ENCODE results near the gene FAM13C. TPM values are rescaled to one million over a fixed set of nuclear protein-coding genes. Genes with fewer than 3 reads are reported as not detected.

The FAM13C gene
- total and polyA plus RNA-seq, 8 donors, result 1.1 to 3.4 (median 2.2) TPM

DNA sequence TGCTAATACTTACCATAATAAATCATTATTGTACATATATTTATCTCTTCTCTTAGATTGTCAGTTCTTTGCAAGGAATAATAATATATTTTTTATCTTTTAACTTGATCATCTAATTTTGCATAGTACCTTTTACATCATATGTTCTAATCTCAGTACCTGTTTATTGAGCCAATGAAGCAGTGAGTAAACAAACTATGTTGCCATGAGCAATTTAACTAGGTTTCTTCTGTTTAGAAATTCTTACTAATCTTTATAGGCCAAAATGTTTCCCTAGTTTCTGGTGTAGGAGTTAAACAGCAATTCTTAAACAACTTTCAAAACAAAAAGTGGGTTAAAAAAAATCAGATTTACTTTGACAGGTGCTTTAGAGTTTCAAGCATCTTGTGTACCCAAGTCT, 124.6 kb downstream of the FAM13C start:
- DNase-seq (no peak), ATAC-seq (no peak), FAIRE-seq (peak; percentile 9)
- Histone ChIP-seq H3K36me3 (no peaks in the 10 kb centered on the region), H3K4me1 (no peaks in the 10 kb centered on the region), H3K9me3 (no peaks in the 10 kb centered on the region), H3K27me3 (no peaks in the 10 kb centered on the region), H3K4me3 (no peak overlapping the region), H3K27ac (no peak overlapping the region)
- intact Hi-C loops (cut with DNase I), result no loop called here
- TF ChIP-seq CTCF (IDR thresholded peaks at IDR 0.05), result no peak

GRCh38 chr10:59236064-59236697, 126.2 kb downstream of the FAM13C start:
- Histone ChIP-seq H3K27ac (no peak overlapping the region), H3K4me3 (no peak overlapping the region), H3K36me3 (no peaks in the 10 kb centered on the region), H3K9me3 (no peaks in the 10 kb centered on the region), H3K4me1 (no peaks in the 10 kb centered on the region), H3K27me3 (no peaks in the 10 kb centered on the region)
- TF ChIP-seq CTCF (IDR thresholded peaks at IDR 0.05), result no peak
- ATAC-seq (no peak), DNase-seq (no peak), FAIRE-seq (no peak)
- WGBS, 2 donors, result 84 to 90% methylated on average over 4 of the region's 4 CpGs
- intact Hi-C loops (cut with DNase I), result no loop called here

DNA sequence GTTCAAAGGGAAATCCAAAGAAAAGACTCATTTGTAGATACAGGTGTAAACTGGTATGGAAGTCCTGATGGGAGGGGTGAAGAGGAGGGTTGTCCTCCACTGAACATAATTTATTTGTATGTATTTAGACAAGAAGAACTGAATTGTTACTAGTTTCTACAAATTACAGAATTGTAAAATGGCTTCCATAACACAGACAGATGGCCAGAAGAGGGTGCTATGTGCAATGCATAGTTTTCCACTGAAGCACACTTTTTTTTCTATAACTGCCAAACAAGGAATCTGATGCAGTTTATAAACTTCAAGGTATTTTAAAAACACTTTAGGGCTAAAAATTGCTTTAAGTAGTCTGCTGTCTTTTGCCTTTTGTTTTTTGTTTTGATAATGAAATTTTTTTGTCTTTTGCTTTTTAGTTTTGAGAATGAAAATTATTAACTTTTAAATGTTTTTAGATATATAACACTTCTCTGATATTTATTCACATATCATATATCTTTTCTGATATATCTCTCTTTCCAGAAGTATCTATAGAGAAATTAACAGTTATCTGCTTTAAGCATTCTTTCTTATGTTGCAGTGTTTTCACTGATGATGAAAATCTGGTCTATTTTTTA, 127.4 kb downstream of the FAM13C start:
- Histone ChIP-seq H3K36me3 (no peaks in the 10 kb centered on the region), H3K9me3 (no peaks in the 10 kb centered on the region), H3K27ac (no peak overlapping the region), H3K4me3 (no peak overlapping the region), H3K4me1 (no peaks in the 10 kb centered on the region), H3K27me3 (no peaks in the 10 kb centered on the region)
- DNase-seq, result no peak
- TF ChIP-seq CTCF (IDR thresholded peaks at IDR 0.05), result peak in 2 of 4 donors; percentile 14 to 15
- ATAC-seq, result peak in 3 of 4 donors; percentile 30 to 56 (median 52)
- intact Hi-C loops (cut with DNase I), result no loop called here
- FAIRE-seq, result peak; percentile 88

DNA sequence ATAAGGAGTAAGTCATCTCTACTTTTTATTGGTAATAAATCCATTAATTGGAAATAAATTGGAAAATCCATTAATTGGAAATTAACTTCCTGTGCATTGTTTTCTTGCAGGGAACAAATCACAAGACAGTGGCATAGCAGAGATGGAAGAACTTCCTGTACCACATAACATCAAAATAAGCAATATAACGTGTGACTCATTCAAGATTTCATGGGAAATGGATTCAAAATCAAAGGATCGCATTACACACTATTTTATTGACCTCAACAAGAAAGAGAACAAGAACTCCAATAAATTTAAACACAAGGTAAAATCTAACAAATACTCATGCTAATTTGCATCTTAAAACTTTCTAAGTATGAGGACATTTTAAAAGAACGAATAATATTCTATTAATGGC, 128.2 kb downstream of the FAM13C start:
- 75 to 86% methylated on average over 3 of the region's 3 CpGs for WGBS, 2 donors
- Histone ChIP-seq H3K4me1 (no peaks in the 10 kb centered on the region), H3K36me3 (no peaks in the 10 kb centered on the region), H3K27ac (no peak overlapping the region), H3K4me3 (no peak overlapping the region), H3K9me3 (no peaks in the 10 kb centered on the region), H3K27me3 (no peaks in the 10 kb centered on the region)
- intact Hi-C loops (cut with DNase I), result no loop called here
- DNase-seq (no peak), FAIRE-seq (peak; percentile 37), ATAC-seq (no peak)
- no peak for TF ChIP-seq CTCF (IDR thresholded peaks at IDR 0.05)

DNA sequence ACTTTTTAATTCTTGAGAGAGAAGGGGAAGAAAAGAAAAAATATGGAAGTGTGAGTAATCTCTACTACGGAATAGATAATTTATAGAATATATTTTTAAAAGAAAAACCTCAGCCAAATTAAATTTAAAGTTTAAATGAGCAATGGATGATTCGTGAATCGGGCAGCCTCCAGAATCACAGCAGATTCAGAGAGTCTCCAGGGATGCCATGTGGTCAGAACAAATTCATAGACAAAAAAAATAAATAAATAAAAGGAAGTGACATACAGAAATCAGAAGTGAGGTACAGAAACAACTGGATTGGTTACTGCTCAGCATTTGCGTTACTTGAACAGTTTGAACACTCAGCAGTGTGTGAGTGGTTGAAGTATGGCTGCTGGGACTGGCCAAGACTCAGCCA, 132.9 kb downstream of the FAM13C start:
- H3K36me3 ChIP-seq, result no peaks in the 10 kb centered on the region
- no peaks in the 10 kb centered on the region for H3K9me3 ChIP-seq
- 96 to 97% methylated on average over 4 of the region's 4 CpGs for WGBS, 2 donors
- ATAC-seq, result no peak
- H3K4me1 ChIP-seq, result no peaks in the 10 kb centered on the region
- no peak overlapping the region for H3K4me3 ChIP-seq
- intact Hi-C loops (cut with DNase I), result no loop called here
- TF ChIP-seq CTCF (IDR thresholded peaks at IDR 0.05), result no peak
- no peak for FAIRE-seq
- H3K27ac ChIP-seq, result no peak overlapping the region
- no peaks in the 10 kb centered on the region for H3K27me3 ChIP-seq
- no peak for DNase-seq
